HG03135 (cell line): ENCODE data around the gene CXXC5.

ENCODE experiments used
- ATAC-seq: cut with Tn5 transposase; IDR thresholded peaks from one replicate; pipeline ENCODE4 v1.9.1; 2021; ENCODE audit warnings: mild to moderate bottlenecking, moderate library complexity; ENCODE audit not compliant: unreplicated experiment

Gene CXXC5

GRCh38 chr5:139638090-139638735, 9.9 kb upstream of the CXXC5 start:
- ATAC-seq, result no peak

GRCh38 chr5:139638736-139639618, 9.2 kb upstream of the CXXC5 start:
- no peak for ATAC-seq

- ATAC-seq, result no peak
These were observed 8.3 kb upstream of the CXXC5 start for GRCh38 chr5:139639619-139640380.

GRCh38 chr5:139640421-139641115, 7.6 kb upstream of the CXXC5 start:
- ATAC-seq, result no peak

- ATAC-seq, result no peak
These were observed 6.8 kb upstream of the CXXC5 start for GRCh38 chr5:139641116-139642080.

GRCh38 chr5:139642213-139642612, 5.9 kb upstream of the CXXC5 start:
- ATAC-seq, result no peak

GRCh38 chr5:139642891-139643871, 5.0 kb upstream of the CXXC5 start:
- no peak for ATAC-seq

- no peak for ATAC-seq
These were observed 4.1 kb upstream of the CXXC5 start for GRCh38 chr5:139644001-139644456.

- ATAC-seq, result no peak
These were observed 3.3 kb upstream of the CXXC5 start for GRCh38 chr5:139644646-139645429.

- ATAC-seq, result no peak
These were observed 2.7 kb upstream of the CXXC5 start for GRCh38 chr5:139645430-139645871.

GRCh38 chr5:139646111-139646510, 2.0 kb upstream of the CXXC5 start:
- no peak for ATAC-seq

- ATAC-seq, result no peak
These were observed 1.1 kb upstream of the CXXC5 start for GRCh38 chr5:139646912-139647505.

GRCh38 chr5:139647506-139648204, 494 bp upstream of the CXXC5 start:
- ATAC-seq, result no peak

- ATAC-seq, result no peak
These were observed 1.2 kb downstream of the CXXC5 start for GRCh38 chr5:139649082-139649991.

GRCh38 chr5:139650031-139650688, 2.0 kb downstream of the CXXC5 start:
- no peak for ATAC-seq
